ENCODE measurements around the gene HSFX3.

GRCh38 chrX:149498767-149499166, 51.0 kb downstream of the HSFX3 start:
- TF ChIP-seq CTCF (IDR thresholded peaks at IDR 0.05; ENCODE audit: insufficient read depth, low read length, poor library complexity, severe bottlenecking): no peak
- TF ChIP-seq EZH2phosphoT487 (conservative IDR thresholded peaks at IDR 0.05; ENCODE audit: low read length): no peak
